Breast epithelium (tissue), 3 donors: ENCODE results near the gene KIF6.

Experiments
- CTCF ChIP-seq, 3 donors: fragments of 450-650 bp; IDR thresholded peaks; one replicate each; pipeline ENCODE4 v1.5.1; 2016 to 2017; ENCODE audit warnings: antibody characterized with exemption in 3 of 3, mild to moderate bottlenecking in 3 of 3, moderate library complexity in 3 of 3
- POLR2A ChIP-seq: fragments of 450-650 bp; IDR thresholded peaks from one replicate; pipeline ENCODE4 v1.6.1; 2016; ENCODE audit warnings: antibody characterized with exemption, mild to moderate bottlenecking, moderate library complexity
- POLR2AphosphoS5 ChIP-seq, 3 donors: sonication (generic); formaldehyde crosslinking; IDR thresholded peaks; one replicate each; pipeline ENCODE4 v1.6.1; 2017; ENCODE audit warnings: antibody characterized with exemption in 3 of 3

DNA sequence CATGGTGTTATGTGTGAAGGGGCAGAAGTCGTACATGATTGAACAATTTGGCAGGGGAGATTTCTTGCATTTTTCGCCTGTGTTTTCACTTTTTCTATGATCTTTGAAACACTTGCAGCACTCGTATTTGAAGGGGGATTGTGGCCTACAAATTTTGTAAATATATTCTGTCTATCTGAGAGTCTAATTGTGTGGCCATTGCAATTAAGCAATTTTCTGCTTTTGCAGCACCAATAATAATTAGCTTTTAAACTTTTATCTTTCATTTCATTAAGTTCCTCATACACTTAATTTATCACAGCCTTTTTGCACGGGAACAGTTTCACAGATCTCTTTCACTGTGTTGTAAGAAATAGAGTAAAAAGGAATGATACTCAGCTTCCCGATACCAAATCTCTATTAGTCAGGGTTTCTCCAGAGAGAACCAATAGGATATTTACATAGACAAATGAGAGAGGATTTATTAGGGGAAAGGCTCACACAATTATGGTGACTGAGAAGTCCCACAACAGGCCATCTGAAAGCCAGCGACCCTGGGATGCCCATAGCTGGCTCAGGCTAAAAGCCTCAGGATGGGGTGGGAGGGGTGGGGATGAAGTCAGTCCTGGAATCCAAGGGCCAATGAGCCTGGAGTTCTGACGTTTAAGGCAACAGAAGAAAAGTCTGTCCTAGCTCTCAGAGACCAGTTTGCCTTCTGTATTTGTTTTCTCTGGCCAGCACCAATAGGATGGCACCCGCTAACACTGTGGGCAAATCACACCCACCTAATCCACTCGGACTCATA lies 58.3 kb downstream of the KIF6 start:
- TF ChIP-seq CTCF (IDR thresholded peaks at IDR 0.05) (no peak), POLR2A (no peak), POLR2AphosphoS5 (IDR thresholded peaks at IDR 0.05) (no peak)
